Measurements from ENCODE around the gene PCBP1. TPM values are rescaled to one million over a fixed set of nuclear protein-coding genes. Genes with fewer than 3 reads are reported as not detected.

Gene PCBP1
- total and polyA plus RNA-seq, 4 donors, result 134 to 453 (median 297) TPM

GRCh38 chr2:70080610-70081200 is 6.6 kb upstream of the PCBP1 start:
- peaks cover 8 to 17% (median 10%) of the 10 kb centered on the region in 5 donors for H3K4me1 ChIP-seq (ENCODE audit: control insufficient read depth in 5 of 5, insufficient read depth in 5 of 5, low read length in 5 of 5)
- peak overlapping the region in 1 of 2 donors; percentile 12 for H3K27ac ChIP-seq (ENCODE audit: low read depth in 1 of 2, low read length in 1 of 2)
- no peak overlapping the region for H3K9ac ChIP-seq (ENCODE audit: insufficient read depth in 1 of 2, low read length in 2 of 2)
- DNase-seq (no peak), ATAC-seq (ENCODE audit: insufficient read depth, low FRiP score) (no peak)
- no peaks in the 10 kb centered on the region for H3K9me3 ChIP-seq (ENCODE audit: control insufficient read depth in 4 of 4, insufficient read depth in 3 of 4, low read length in 3 of 4)
- no peaks in the 10 kb centered on the region for H3K27me3 ChIP-seq (ENCODE audit: control insufficient read depth in 3 of 3, insufficient read depth in 3 of 3, low read length in 2 of 3)
- TF ChIP-seq, protein P1, sequence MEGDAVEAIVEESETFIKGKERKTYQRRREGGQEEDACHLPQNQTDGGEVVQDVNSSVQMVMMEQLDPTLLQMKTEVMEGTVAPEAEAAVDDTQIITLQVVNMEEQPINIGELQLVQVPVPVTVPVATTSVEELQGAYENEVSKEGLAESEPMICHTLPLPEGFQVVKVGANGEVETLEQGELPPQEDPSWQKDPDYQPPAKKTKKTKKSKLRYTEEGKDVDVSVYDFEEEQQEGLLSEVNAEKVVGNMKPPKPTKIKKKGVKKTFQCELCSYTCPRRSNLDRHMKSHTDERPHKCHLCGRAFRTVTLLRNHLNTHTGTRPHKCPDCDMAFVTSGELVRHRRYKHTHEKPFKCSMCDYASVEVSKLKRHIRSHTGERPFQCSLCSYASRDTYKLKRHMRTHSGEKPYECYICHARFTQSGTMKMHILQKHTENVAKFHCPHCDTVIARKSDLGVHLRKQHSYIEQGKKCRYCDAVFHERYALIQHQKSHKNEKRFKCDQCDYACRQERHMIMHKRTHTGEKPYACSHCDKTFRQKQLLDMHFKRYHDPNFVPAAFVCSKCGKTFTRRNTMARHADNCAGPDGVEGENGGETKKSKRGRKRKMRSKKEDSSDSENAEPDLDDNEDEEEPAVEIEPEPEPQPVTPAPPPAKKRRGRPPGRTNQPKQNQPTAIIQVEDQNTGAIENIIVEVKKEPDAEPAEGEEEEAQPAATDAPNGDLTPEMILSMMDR (IDR thresholded peaks at IDR 0.05; ENCODE audit: control extremely low read depth, extremely low read depth), result no peak
- WGBS, 2 donors, result 91 to 99% methylated on average over 3 of the region's 3 CpGs
- no peak overlapping the region for H3K4me3 ChIP-seq
- peaks cover 17 to 39% (median 26%) of the 10 kb centered on the region in 4 donors for H3K36me3 ChIP-seq (ENCODE audit: control insufficient read depth in 4 of 4, insufficient read depth in 4 of 4, low read length in 4 of 4)

- no peaks in the 10 kb centered on the region for H3K9me3 ChIP-seq (ENCODE audit: control insufficient read depth in 4 of 4, insufficient read depth in 3 of 4, low read length in 3 of 4)
- 55 to 83% methylated on average over 5 of the region's 5 CpGs for WGBS, 2 donors
- no peak overlapping the region for H3K27ac ChIP-seq (ENCODE audit: low read depth in 1 of 2, low read length in 1 of 2)
- no peak for DNase-seq
- H3K36me3 ChIP-seq (ENCODE audit: control insufficient read depth in 4 of 4, insufficient read depth in 4 of 4, low read length in 4 of 4), result peaks cover 17 to 36% (median 24%) of the 10 kb centered on the region in 4 donors
- no peak overlapping the region for H3K9ac ChIP-seq (ENCODE audit: insufficient read depth in 1 of 2, low read length in 2 of 2)
- ATAC-seq (ENCODE audit: insufficient read depth, low FRiP score), result no peak
- no peak overlapping the region for H3K4me3 ChIP-seq
- H3K4me1 ChIP-seq (ENCODE audit: control insufficient read depth in 5 of 5, insufficient read depth in 5 of 5, low read length in 5 of 5), result peaks cover 8 to 21% (median 14%) of the 10 kb centered on the region in 5 donors
- TF ChIP-seq, protein P1 (IDR thresholded peaks at IDR 0.05; ENCODE audit: control extremely low read depth, extremely low read depth), result no peak
- H3K27me3 ChIP-seq (ENCODE audit: control insufficient read depth in 3 of 3, insufficient read depth in 3 of 3, low read length in 2 of 3), result no peaks in the 10 kb centered on the region
Measured at GRCh38 chr2:70081221-70081620, 6.1 kb upstream of the PCBP1 start.

GRCh38 chr2:70083344-70084156 is 3.7 kb upstream of the PCBP1 start:
- Histone ChIP-seq H3K4me1 (ENCODE audit: control insufficient read depth in 5 of 5, insufficient read depth in 5 of 5, low read length in 5 of 5) (peaks cover 6 to 23% (median 15%) of the 10 kb centered on the region in 5 donors), H3K36me3 (ENCODE audit: control insufficient read depth in 4 of 4, insufficient read depth in 4 of 4, low read length in 4 of 4) (peaks cover 9 to 33% (median 24%) of the 10 kb centered on the region in 4 donors)
- TF ChIP-seq, protein P1 (IDR thresholded peaks at IDR 0.05; ENCODE audit: control extremely low read depth, extremely low read depth), result no peak

More at GRCh38 chr2:70083344-70084156, 3.7 kb upstream of the PCBP1 start:
- ATAC-seq (ENCODE audit: insufficient read depth, low FRiP score), result no peak
- Histone ChIP-seq H3K9ac (ENCODE audit: insufficient read depth in 1 of 2, low read length in 2 of 2) (peak overlapping the region in 1 of 2 donors; percentile 44), H3K27me3 (ENCODE audit: control insufficient read depth in 3 of 3, insufficient read depth in 3 of 3, low read length in 2 of 3) (no peaks in the 10 kb centered on the region), H3K4me3 (no peak overlapping the region), H3K9me3 (ENCODE audit: control insufficient read depth in 4 of 4, insufficient read depth in 3 of 4, low read length in 3 of 4) (no peaks in the 10 kb centered on the region), H3K27ac (ENCODE audit: low read depth in 1 of 2, low read length in 1 of 2) (peak overlapping the region in 1 of 2 donors; percentile 66)
- DNase-seq, result no peak
- WGBS, 2 donors, result 72 to 74% methylated on average over 8 of the region's 8 CpGs
